Prostate gland (tissue), 2 donors: ENCODE data around the gene SUSD5. TPM values are rescaled to one million over a fixed set of nuclear protein-coding genes. Genes with fewer than 3 reads are reported as not detected.

Source experiments
- DNase-seq: peaks from one replicate; pipeline ENCODE4 v3.0.0-alpha.2; 2019; ENCODE audit warnings: low spot score
- H3K27ac ChIP-seq, 2 donors: fragments of 200-600 bp; sonication (generic); 2 replicates each; pipeline ENCODE4 v1.5.1; 2017 to 2019
- H3K27me3 ChIP-seq: fragments of 200-600 bp; sonication (generic); replicated peaks from 2 replicates; pipeline ENCODE4 v1.5.1; 2019; ENCODE audit not compliant: insufficient read depth
- H3K36me3 ChIP-seq, 2 donors: fragments of 200-600 bp; sonication (generic); 1 replicate in 1 of 2; 2 replicates in 1 of 2; pipeline versions ENCODE4 v1.5.1 to v1.8.1; 2017 to 2019
- H3K4me1 ChIP-seq: fragments of 200-600 bp; sonication (generic); replicated peaks from 2 replicates; pipeline ENCODE4 v1.5.1; 2019
- H3K4me3 ChIP-seq, 2 donors: fragments of 200-600 bp; sonication (generic); 2 replicates each; pipeline ENCODE4 v1.5.1; 2017 to 2019
- H3K9me3 ChIP-seq: fragments of 200-600 bp; sonication (generic); 2 replicates; pipeline ENCODE4 v1.5.1; 2017
- POLR2A ChIP-seq: fragments of 450-650 bp; IDR thresholded peaks from one replicate; pipeline ENCODE4 v1.6.1; 2016; ENCODE audit warnings: antibody characterized with exemption, mild to moderate bottlenecking
- POLR2AphosphoS5 ChIP-seq: sonication (generic); formaldehyde crosslinking; IDR thresholded peaks from one replicate; pipeline ENCODE4 v1.6.1; 2017; ENCODE audit warnings: antibody characterized with exemption
- WGBS: methylation state at CpG from one replicate; pipeline ENCODE4 v1.1.5; 2018; 5-methylcytosine and 5-hydroxymethylcytosine counted together
- intact Hi-C: fragments of 100-400 bp; cut with DNase I; formaldehyde crosslinking; loops from one replicate; pipeline ENCODE4 v1.14.2; 2022
- total RNA-seq, 2 donors: library from RNA; depleted of rRNA; stranded (reverse); fragments of >200 nt; gene quantifications; one replicate each; pipeline ENCODE4 v1.1.0, GENCODE V29; 2016
- TF ChIP-seq, protein P1 (sequence below), 4 experiments: fragments of 200-600 bp in 2 of 4; fragments of 450-650 bp in 2 of 4; sonication (generic) in 2 of 4; IDR thresholded peaks; 1 replicate in 3 of 4; 2 replicates in 1 of 4; pipeline ENCODE4 v1.5.1; 2016 to 2019; ENCODE audit warnings: antibody characterized with exemption in 4 of 4, mild to moderate bottlenecking in 2 of 4, moderate library complexity in 2 of 4

SUSD5 gene
- total RNA-seq, 2 donors from 2014 or later = 0.77 to 6.9 TPM

DNA sequence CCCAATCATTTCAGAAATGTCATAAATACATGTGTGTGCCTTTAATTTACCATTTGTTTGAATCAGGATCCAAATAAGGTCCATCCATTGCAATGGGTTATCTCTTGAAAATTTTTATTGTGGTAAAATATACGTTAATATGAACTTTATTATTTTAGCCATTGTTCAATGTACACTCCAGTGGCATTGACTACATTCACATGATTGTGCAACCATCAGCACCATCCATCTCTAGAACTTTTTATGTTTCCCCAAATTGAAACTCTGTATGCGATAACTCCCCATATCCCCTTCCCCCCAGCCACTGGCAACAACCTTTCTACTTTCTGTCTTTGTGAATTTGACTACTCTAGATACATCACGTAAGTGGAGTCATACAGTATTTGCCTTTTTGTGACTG, 92.8 kb downstream of the SUSD5 start:
- Histone ChIP-seq H3K4me1 (no peaks in the 10 kb centered on the region), H3K27me3 (no peaks in the 10 kb centered on the region), H3K36me3 (peaks cover 6 to 7% of the 10 kb centered on the region in 2 donors), H3K9me3 (no peaks in the 10 kb centered on the region), H3K4me3 (no peak overlapping the region), H3K27ac (no peak overlapping the region)
- WGBS = 84% methylated on average over 3 of the region's 3 CpGs
- DNase-seq = no peak
- no peak for TF ChIP-seq POLR2A
- TF ChIP-seq POLR2AphosphoS5 = no peak
- TF ChIP-seq, protein P1, sequence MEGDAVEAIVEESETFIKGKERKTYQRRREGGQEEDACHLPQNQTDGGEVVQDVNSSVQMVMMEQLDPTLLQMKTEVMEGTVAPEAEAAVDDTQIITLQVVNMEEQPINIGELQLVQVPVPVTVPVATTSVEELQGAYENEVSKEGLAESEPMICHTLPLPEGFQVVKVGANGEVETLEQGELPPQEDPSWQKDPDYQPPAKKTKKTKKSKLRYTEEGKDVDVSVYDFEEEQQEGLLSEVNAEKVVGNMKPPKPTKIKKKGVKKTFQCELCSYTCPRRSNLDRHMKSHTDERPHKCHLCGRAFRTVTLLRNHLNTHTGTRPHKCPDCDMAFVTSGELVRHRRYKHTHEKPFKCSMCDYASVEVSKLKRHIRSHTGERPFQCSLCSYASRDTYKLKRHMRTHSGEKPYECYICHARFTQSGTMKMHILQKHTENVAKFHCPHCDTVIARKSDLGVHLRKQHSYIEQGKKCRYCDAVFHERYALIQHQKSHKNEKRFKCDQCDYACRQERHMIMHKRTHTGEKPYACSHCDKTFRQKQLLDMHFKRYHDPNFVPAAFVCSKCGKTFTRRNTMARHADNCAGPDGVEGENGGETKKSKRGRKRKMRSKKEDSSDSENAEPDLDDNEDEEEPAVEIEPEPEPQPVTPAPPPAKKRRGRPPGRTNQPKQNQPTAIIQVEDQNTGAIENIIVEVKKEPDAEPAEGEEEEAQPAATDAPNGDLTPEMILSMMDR (IDR thresholded peaks at IDR 0.05) = no peak
- intact Hi-C loops = no loop called here

DNA sequence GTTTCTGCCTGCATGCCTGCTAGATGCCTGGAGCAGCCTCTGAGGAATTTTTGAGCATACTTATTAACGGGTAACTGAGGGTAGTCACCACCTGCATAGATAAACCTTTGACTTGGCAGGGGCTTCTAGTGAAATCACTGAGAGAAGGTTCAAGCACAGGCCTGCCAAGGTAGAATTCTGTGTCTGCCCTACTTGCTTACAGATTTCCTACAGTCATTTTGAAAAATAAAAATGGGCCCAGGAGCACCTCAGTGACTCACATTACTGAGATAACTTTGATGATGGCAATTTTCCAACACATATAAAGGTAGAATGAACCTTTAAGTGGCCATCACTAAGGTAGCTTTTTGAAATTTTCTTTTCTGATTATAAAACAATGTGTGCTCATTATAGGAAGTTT, 94.0 kb downstream of the SUSD5 start:
- Histone ChIP-seq H3K27ac (no peak overlapping the region), H3K4me3 (no peak overlapping the region), H3K27me3 (no peaks in the 10 kb centered on the region), H3K9me3 (no peaks in the 10 kb centered on the region), H3K36me3 (peaks cover 6 to 7% of the 10 kb centered on the region in 2 donors), H3K4me1 (no peaks in the 10 kb centered on the region)
- intact Hi-C loops = no loop called here
- no peak for TF ChIP-seq POLR2AphosphoS5
- no peak for TF ChIP-seq POLR2A
- TF ChIP-seq, protein P1 (IDR thresholded peaks at IDR 0.05) = no peak
- DNase-seq = no peak
- WGBS = 26% methylated on average over 1 of the region's 1 CpG

GRCh38 chr3:33122991-33123390, 95.6 kb downstream of the SUSD5 start:
- no peak for DNase-seq
- no peaks in the 10 kb centered on the region for H3K4me1 ChIP-seq
- no peaks in the 10 kb centered on the region for H3K27me3 ChIP-seq
- 93% methylated on average over 5 of the region's 5 CpGs for WGBS
- no peak for TF ChIP-seq POLR2AphosphoS5
- H3K9me3 ChIP-seq = no peaks in the 10 kb centered on the region
- H3K36me3 ChIP-seq = peaks cover 6 to 7% of the 10 kb centered on the region in 2 donors
- H3K4me3 ChIP-seq = no peak overlapping the region
- intact Hi-C loops = no loop called here
- no peak overlapping the region for H3K27ac ChIP-seq

DNA sequence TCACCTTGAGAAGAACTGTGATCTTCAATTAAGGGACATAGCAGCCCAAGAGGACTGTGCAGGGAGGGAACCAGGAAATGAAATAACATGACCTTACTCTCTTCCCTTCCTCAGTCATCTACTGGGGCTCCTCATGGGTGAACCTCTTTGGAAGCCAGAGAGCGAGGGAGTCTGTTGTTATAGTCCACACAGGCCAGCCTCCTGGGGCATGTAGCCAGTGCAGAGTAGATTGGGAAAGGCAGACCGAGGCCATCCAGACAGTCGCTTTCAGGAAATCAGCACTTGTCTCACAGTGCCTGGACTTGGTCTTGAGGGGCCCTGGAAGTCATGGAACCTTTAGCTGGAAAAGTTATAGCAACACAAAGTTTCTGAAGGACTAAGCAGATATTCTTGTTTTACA, 98.7 kb downstream of the SUSD5 start:
- no peaks in the 10 kb centered on the region for H3K4me1 ChIP-seq
- H3K4me3 ChIP-seq = no peak overlapping the region
- intact Hi-C loops = no loop called here
- no peak for DNase-seq
- WGBS = 77% methylated on average over 3 of the region's 3 CpGs
- no peaks in the 10 kb centered on the region for H3K9me3 ChIP-seq
- H3K27ac ChIP-seq = no peak overlapping the region
- no peaks in the 10 kb centered on the region for H3K27me3 ChIP-seq
- TF ChIP-seq, protein P1 (IDR thresholded peaks at IDR 0.05) = no peak
- TF ChIP-seq POLR2AphosphoS5 (no peak), POLR2A (no peak)
- peaks cover 5 to 7% of the 10 kb centered on the region in 2 donors for H3K36me3 ChIP-seq

DNA sequence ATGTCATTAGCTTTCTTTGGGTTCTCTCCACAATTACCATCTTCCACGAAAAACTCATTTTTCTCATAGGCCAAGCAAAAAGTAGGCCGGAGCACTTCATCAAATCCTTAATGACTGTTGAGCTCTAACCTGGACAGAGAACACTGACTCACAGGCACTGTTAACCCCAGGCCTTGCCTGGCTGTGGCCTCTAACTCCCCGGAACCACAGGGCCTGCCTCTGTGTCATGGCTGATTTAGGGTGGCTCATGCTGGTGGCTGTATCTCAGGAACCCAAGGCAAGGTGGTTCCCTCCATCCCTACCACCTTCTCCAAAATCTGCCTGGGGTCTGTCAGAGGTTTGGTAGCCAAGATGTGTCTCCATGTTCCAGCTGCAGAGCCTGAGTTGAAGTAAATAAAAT, 101.1 kb downstream of the SUSD5 start:
- Histone ChIP-seq H3K36me3 (peaks cover 0 to 7% of the 10 kb centered on the region in 2 donors), H3K4me3 (no peak overlapping the region), H3K27me3 (no peaks in the 10 kb centered on the region), H3K27ac (no peak overlapping the region), H3K4me1 (no peaks in the 10 kb centered on the region), H3K9me3 (no peaks in the 10 kb centered on the region)
- intact Hi-C loops = no loop called here
- 88% methylated on average over 3 of the region's 3 CpGs for WGBS
- no peak for DNase-seq
- no peak for TF ChIP-seq POLR2AphosphoS5
- TF ChIP-seq, protein P1 (IDR thresholded peaks at IDR 0.05) = no peak
- TF ChIP-seq POLR2A = no peak
